HFFc6 (cell line): ENCODE data around the gene DENND11. TPM values are rescaled to one million over a fixed set of nuclear protein-coding genes. Genes with fewer than 3 reads are reported as not detected.

Experiments used
- DNase-seq: peaks from one replicate; pipeline ENCODE4 v3.0.0-alpha.2; 2018
- H3K27ac Mint-ChIP-seq: 2 replicates; pipeline ENCODE4 v1.8.0; 2020; ENCODE audit warnings: mild to moderate bottlenecking, mixed read lengths
- H3K27me3 Mint-ChIP-seq: 2 replicates; pipeline ENCODE4 v1.8.0; 2021; ENCODE audit warnings: mild to moderate bottlenecking, moderate library complexity, mixed read lengths; ENCODE audit not compliant: insufficient read depth
- H3K36me3 Mint-ChIP-seq: 2 replicates; pipeline ENCODE4 v1.8.0; 2021; ENCODE audit warnings: low read depth, mixed read lengths
- H3K4me1 Mint-ChIP-seq: 2 replicates; pipeline ENCODE4 v1.8.0; 2020; ENCODE audit warnings: low read depth, mixed read lengths
- H3K4me3 Mint-ChIP-seq: 2 replicates; pipeline ENCODE4 v1.8.0; 2020; ENCODE audit warnings: mild to moderate bottlenecking, moderate library complexity, mixed read lengths
- H3K9me3 Mint-ChIP-seq: 2 replicates; pipeline ENCODE4 v1.8.0; 2020; ENCODE audit warnings: mild to moderate bottlenecking, mixed read lengths
- CTCF ChIP-seq: fragments of 200-600 bp; sonication (generic); IDR thresholded peaks from 2 replicates; pipeline ENCODE4 v1.5.0; 2021; ENCODE audit warnings: antibody characterized with exemption, mild to moderate bottlenecking
- total RNA-seq, 6 experiments: library from RNA; stranded (reverse); fragmentation: NEBNext Ultra II Directional; extraction: Animal tissue kit (Norgen Biotek cat#: 25700); gene quantifications; 2 replicates in 1 of 6; 3 replicates in 5 of 6; pipeline ENCODE4 v1.2.3, GENCODE V29; 2021

Gene DENND11
- total RNA-seq, 6 experiments from 2014 or later = 3.4 to 3.8 (median 3.6) TPM

GRCh38 chr7:141738592-141739013 is 36.6 kb upstream of the DENND11 start:
- H3K27me3 Mint-ChIP-seq = no peaks in the 10 kb centered on the region
- H3K4me3 Mint-ChIP-seq = peak overlapping the region; percentile 99
- no peak for DNase-seq
- H3K27ac Mint-ChIP-seq = peak overlapping the region; percentile 97
- H3K36me3 Mint-ChIP-seq = peaks cover 28% of the 10 kb centered on the region
- no peaks in the 10 kb centered on the region for H3K9me3 Mint-ChIP-seq
- TF ChIP-seq CTCF = no peak; the same call in 1 of the 2 replicates
- peaks cover 32% of the 10 kb centered on the region for H3K4me1 Mint-ChIP-seq

- Mint-ChIP-seq H3K4me1 (peaks cover 32% of the 10 kb centered on the region), H3K27me3 (no peaks in the 10 kb centered on the region), H3K36me3 (peaks cover 24% of the 10 kb centered on the region), H3K27ac (peak within 1 kb of the TSS; percentile 97), H3K4me3 (peak within 1 kb of the TSS; percentile 99), H3K9me3 (no peaks in the 10 kb centered on the region)
- DNase-seq = peak; percentile 94
- TF ChIP-seq CTCF = peak; percentile 86
Observed at GRCh38 chr7:141737836-141738591, 36.0 kb upstream of the DENND11 start, which contains the start of gene SSBP1. Gene SSBP1 (plus strand): TSS chr7:141738358. CDS start chr7:141739167, 809 bp downstream.

GRCh38 chr7:141737118-141737835 is 35.3 kb upstream of the DENND11 start:
- peak overlapping the region; percentile 97 for H3K27ac Mint-ChIP-seq
- H3K36me3 Mint-ChIP-seq = peaks cover 18% of the 10 kb centered on the region
- DNase-seq = no peak
- H3K9me3 Mint-ChIP-seq = no peaks in the 10 kb centered on the region
- TF ChIP-seq CTCF = no peak
- H3K27me3 Mint-ChIP-seq = no peaks in the 10 kb centered on the region
- H3K4me1 Mint-ChIP-seq = peaks cover 32% of the 10 kb centered on the region
- peak overlapping the region; percentile 99 for H3K4me3 Mint-ChIP-seq

- TF ChIP-seq CTCF = no peak
- no peak overlapping the region for H3K4me3 Mint-ChIP-seq
- no peaks in the 10 kb centered on the region for H3K4me1 Mint-ChIP-seq
- no peak overlapping the region for H3K27ac Mint-ChIP-seq
- no peaks in the 10 kb centered on the region for H3K36me3 Mint-ChIP-seq
- H3K9me3 Mint-ChIP-seq = no peaks in the 10 kb centered on the region
- no peak for DNase-seq
- peaks cover 10% of the 10 kb centered on the region for H3K27me3 Mint-ChIP-seq
Observed at GRCh38 chr7:141731476-141732149, 29.6 kb upstream of the DENND11 start.

GRCh38 chr7:141729020-141729419 is 27.1 kb upstream of the DENND11 start:
- Mint-ChIP-seq H3K4me3 (no peak overlapping the region), H3K36me3 (no peaks in the 10 kb centered on the region)
- DNase-seq = no peak

More at GRCh38 chr7:141729020-141729419, 27.1 kb upstream of the DENND11 start:
- no peak for TF ChIP-seq CTCF
- Mint-ChIP-seq H3K9me3 (no peaks in the 10 kb centered on the region), H3K4me1 (no peaks in the 10 kb centered on the region), H3K27me3 (peaks cover 14% of the 10 kb centered on the region), H3K27ac (no peak overlapping the region)
